Measurements from ENCODE around the gene EXOC3L4. TPM values are rescaled to one million over a fixed set of nuclear protein-coding genes. Genes with fewer than 3 reads are reported as not detected.

Gene EXOC3L4
- total and polyA plus RNA-seq, 2 donors (not counting 1 experiment from before 2014, with no cell fraction given), result not detected

DNA sequence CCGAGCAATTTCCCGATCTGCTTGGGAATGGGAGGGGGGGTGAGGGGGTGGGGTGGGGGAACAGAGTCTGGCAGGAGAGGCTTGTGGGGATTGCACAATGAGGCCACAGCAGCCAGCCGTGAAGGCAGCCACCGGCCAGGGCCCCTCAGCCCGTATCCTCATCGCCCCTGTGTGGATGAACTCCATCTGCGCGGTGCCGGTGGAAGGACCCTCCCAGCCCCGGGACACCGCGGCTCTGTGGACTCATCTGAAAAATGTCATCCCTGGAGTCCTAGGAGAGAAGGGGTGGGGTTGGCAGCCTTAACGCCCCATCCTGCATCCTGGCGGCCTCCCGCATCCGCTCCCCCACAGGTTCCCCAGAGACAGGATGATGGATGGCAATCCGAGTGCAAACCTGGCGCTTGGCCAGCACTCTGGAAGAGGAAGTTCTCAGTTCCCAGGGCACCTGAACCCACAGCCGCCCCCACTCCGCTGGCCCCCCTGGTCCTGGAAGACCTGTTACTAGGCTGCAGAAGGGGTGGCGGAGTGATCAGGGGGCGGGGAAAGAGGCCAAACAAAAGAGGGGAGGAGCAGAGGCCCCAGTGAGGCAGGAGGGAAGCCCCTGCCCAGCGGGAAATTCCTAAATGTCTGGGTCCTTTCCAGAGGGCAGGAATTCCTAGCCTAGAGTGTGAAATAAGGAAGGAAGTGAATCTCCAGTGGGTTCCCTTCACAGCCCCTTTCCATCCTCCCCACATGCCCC is 27.5 kb downstream of the EXOC3L4 start:
- no peak for ATAC-seq (ENCODE audit: low read depth)
- peaks cover 13% of the 10 kb centered on the region for H3K27me3 Mint-ChIP-seq
- POLR2A ChIA-PET, result no interaction called here
- peak overlapping the region; percentile 66 for H3K4me3 Mint-ChIP-seq
- H4K20me1 ChIP-seq (ENCODE audit: control insufficient read depth, insufficient read depth, low read length, poor library complexity, severe bottlenecking), result no peaks in the 10 kb centered on the region
- no peaks in the 10 kb centered on the region for H3K36me3 ChIP-seq (replicated peaks in 1 of 2; ENCODE audit: control extremely low read depth in 1 of 2, control insufficient read depth in 1 of 2, extremely low read depth in 1 of 2, insufficient read depth in 2 of 2, low read length in 1 of 2)
- peak; percentile 39 for DNase-seq
- H3K9me3 ChIP-seq (ENCODE audit: control extremely low read depth in 1 of 3, control insufficient read depth in 2 of 3, insufficient read depth in 1 of 3, low read length in 2 of 3), result peaks cover 0 to 18% (median 0%) of the 10 kb centered on the region in 3 donors
- TF ChIP-seq, protein P1, sequence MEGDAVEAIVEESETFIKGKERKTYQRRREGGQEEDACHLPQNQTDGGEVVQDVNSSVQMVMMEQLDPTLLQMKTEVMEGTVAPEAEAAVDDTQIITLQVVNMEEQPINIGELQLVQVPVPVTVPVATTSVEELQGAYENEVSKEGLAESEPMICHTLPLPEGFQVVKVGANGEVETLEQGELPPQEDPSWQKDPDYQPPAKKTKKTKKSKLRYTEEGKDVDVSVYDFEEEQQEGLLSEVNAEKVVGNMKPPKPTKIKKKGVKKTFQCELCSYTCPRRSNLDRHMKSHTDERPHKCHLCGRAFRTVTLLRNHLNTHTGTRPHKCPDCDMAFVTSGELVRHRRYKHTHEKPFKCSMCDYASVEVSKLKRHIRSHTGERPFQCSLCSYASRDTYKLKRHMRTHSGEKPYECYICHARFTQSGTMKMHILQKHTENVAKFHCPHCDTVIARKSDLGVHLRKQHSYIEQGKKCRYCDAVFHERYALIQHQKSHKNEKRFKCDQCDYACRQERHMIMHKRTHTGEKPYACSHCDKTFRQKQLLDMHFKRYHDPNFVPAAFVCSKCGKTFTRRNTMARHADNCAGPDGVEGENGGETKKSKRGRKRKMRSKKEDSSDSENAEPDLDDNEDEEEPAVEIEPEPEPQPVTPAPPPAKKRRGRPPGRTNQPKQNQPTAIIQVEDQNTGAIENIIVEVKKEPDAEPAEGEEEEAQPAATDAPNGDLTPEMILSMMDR (IDR thresholded peaks at IDR 0.05), result no peak
- no peak for TF ChIP-seq EZH2 (IDR thresholded peaks at IDR 0.05; ENCODE audit: borderline replicate concordance, insufficient read depth, low read depth, low read length, poor library complexity, severe bottlenecking)
- intact Hi-C loops (cut with micrococcal nuclease), result no loop called here
- WGBS (ENCODE audit: insufficient coverage), result 6% methylated on average over 16 of the region's 23 CpGs
- CTCF ChIA-PET, result interaction anchor here (1.9 kb wide), 1 partner anchor 17 kb away, joined by 6 read pairs; no protein-coding TSS in a partner anchor
- H3K9me3 Mint-ChIP-seq (ENCODE audit: insufficient read depth), result no peaks in the 10 kb centered on the region
- H3K9ac ChIP-seq (ENCODE audit: low read length), result no peak overlapping the region
- peaks cover 23% of the 10 kb centered on the region in 2 donors for H3K4me1 ChIP-seq (ENCODE audit: control insufficient read depth in 2 of 2, insufficient read depth in 2 of 2, low read length in 2 of 2)
- H3K27ac Mint-ChIP-seq, result no peak overlapping the region
- H3K4me1 Mint-ChIP-seq, result peaks cover 15% of the 10 kb centered on the region
- H3K27me3 ChIP-seq (replicated peaks in 1 of 4; ENCODE audit: control extremely low read depth in 1 of 4, control insufficient read depth in 3 of 4, insufficient read depth in 4 of 4, low read length in 3 of 4), result peaks cover 0 to 36% (median 17%) of the 10 kb centered on the region in 4 experiments
- no peak overlapping the region for H2AFZ ChIP-seq (ENCODE audit: insufficient read depth, low read depth, low read length, poor library complexity, severe bottlenecking)
- no peak overlapping the region for H3K4me3 ChIP-seq (ENCODE audit: control extremely low read depth in 1 of 5, extremely low read depth in 1 of 5, insufficient read depth in 1 of 5, low read depth in 2 of 5, low read length in 4 of 5)
- H3K79me2 ChIP-seq (ENCODE audit: control insufficient read depth, insufficient read depth, low read length), result no peaks in the 10 kb centered on the region
- peak overlapping the region; percentile 85 for H3K4me2 ChIP-seq (replicated peaks; ENCODE audit: low read depth, low read length, poor library complexity, severe bottlenecking)
- H3K27ac ChIP-seq (ENCODE audit: low read length in 2 of 2), result no peak overlapping the region

DNA sequence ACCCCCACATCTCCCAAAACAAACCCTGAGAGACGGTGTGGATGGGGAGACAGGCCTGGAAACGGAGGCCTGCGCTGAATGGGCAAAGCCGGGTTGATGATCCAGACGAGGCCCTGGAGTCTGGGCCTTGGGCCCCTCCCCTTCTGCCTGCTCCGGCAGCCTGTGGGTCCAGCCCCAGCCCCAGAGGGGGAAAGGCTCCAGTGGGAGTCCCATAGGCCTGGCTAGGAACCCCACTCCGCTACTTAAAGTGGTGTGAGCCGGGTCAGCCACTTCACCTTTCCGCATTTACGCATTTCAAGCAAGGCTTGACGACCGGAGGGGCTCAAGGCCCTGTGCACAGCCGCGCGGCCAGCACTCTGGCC is 28.0 kb downstream of the EXOC3L4 start:
- H3K27me3 Mint-ChIP-seq, result peaks cover 13% of the 10 kb centered on the region
- H3K4me1 Mint-ChIP-seq, result peaks cover 15% of the 10 kb centered on the region
- H3K27ac ChIP-seq (ENCODE audit: low read length in 2 of 2), result no peak overlapping the region
- no peak overlapping the region for H3K27ac Mint-ChIP-seq
- ChIA-PET POLR2A (no interaction called here), CTCF (interaction anchor here (1.9 kb wide), 1 partner anchor 18 kb away, joined by 6 read pairs; no protein-coding TSS in a partner anchor)
- peak overlapping the region in 3 of 5 experiments; percentile 44 to 48 (median 46) for H3K4me3 ChIP-seq (ENCODE audit: control extremely low read depth in 1 of 5, extremely low read depth in 1 of 5, insufficient read depth in 1 of 5, low read depth in 2 of 5, low read length in 4 of 5)
- H3K4me1 ChIP-seq (ENCODE audit: control insufficient read depth in 2 of 2, insufficient read depth in 2 of 2, low read length in 2 of 2), result peaks cover 23% of the 10 kb centered on the region in 2 donors
- H3K9ac ChIP-seq (ENCODE audit: low read length), result peak overlapping the region; percentile 54
- DNase-seq, result peak; percentile 40
- intact Hi-C loops (cut with micrococcal nuclease), result no loop called here
- H3K79me2 ChIP-seq (ENCODE audit: control insufficient read depth, insufficient read depth, low read length), result no peaks in the 10 kb centered on the region
- H3K4me3 Mint-ChIP-seq, result peak overlapping the region; percentile 66
- H2AFZ ChIP-seq (ENCODE audit: insufficient read depth, low read depth, low read length, poor library complexity, severe bottlenecking), result peak overlapping the region; percentile 49
- H4K20me1 ChIP-seq (ENCODE audit: control insufficient read depth, insufficient read depth, low read length, poor library complexity, severe bottlenecking), result no peaks in the 10 kb centered on the region
- no peak for ATAC-seq (ENCODE audit: low read depth)
- H3K27me3 ChIP-seq (replicated peaks in 1 of 4; ENCODE audit: control extremely low read depth in 1 of 4, control insufficient read depth in 3 of 4, insufficient read depth in 4 of 4, low read length in 3 of 4), result peaks cover 0 to 36% (median 17%) of the 10 kb centered on the region in 4 experiments
- 12% methylated on average over 14 of the region's 15 CpGs for WGBS (ENCODE audit: insufficient coverage)
- TF ChIP-seq EZH2 (IDR thresholded peaks at IDR 0.05; ENCODE audit: borderline replicate concordance, insufficient read depth, low read depth, low read length, poor library complexity, severe bottlenecking), result no peak
- TF ChIP-seq, protein P1 (IDR thresholded peaks at IDR 0.05), result no peak
- H3K9me3 Mint-ChIP-seq (ENCODE audit: insufficient read depth), result no peaks in the 10 kb centered on the region
- H3K9me3 ChIP-seq (ENCODE audit: control extremely low read depth in 1 of 3, control insufficient read depth in 2 of 3, insufficient read depth in 1 of 3, low read length in 2 of 3), result peaks cover 0 to 18% (median 0%) of the 10 kb centered on the region in 3 donors
- H3K4me2 ChIP-seq (replicated peaks; ENCODE audit: low read depth, low read length, poor library complexity, severe bottlenecking), result peak overlapping the region; percentile 85
- H3K36me3 ChIP-seq (replicated peaks in 1 of 2; ENCODE audit: control extremely low read depth in 1 of 2, control insufficient read depth in 1 of 2, extremely low read depth in 1 of 2, insufficient read depth in 2 of 2, low read length in 1 of 2), result no peaks in the 10 kb centered on the region

All from B cell (primary cell).